ENCODE results near the gene TBXT. TPM values are rescaled to one million over a fixed set of nuclear protein-coding genes. Genes with fewer than 3 reads are reported as not detected.

TBXT gene
- total RNA-seq, 1 donor = not detected

DNA sequence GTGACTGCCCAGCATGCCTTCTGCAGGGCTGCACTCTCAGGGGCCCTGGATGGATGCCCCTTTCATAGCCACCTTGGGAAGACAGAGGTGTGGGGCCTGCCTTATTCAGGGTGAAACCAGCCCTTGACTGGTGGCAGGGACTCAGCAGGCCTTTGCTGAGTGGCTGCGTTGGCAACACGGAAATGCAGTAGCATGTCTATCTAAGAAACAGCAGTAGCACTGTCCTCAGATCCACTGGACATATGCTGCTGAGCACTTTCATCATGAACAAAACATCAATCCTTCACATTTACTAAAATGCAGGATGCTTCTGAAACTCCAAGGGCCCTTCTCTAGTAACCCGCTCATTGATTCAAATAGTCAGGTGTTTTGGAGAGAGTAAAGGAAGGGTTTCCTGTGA is 4.9 kb upstream of the TBXT start:
- TF ChIP-seq, protein P1, sequence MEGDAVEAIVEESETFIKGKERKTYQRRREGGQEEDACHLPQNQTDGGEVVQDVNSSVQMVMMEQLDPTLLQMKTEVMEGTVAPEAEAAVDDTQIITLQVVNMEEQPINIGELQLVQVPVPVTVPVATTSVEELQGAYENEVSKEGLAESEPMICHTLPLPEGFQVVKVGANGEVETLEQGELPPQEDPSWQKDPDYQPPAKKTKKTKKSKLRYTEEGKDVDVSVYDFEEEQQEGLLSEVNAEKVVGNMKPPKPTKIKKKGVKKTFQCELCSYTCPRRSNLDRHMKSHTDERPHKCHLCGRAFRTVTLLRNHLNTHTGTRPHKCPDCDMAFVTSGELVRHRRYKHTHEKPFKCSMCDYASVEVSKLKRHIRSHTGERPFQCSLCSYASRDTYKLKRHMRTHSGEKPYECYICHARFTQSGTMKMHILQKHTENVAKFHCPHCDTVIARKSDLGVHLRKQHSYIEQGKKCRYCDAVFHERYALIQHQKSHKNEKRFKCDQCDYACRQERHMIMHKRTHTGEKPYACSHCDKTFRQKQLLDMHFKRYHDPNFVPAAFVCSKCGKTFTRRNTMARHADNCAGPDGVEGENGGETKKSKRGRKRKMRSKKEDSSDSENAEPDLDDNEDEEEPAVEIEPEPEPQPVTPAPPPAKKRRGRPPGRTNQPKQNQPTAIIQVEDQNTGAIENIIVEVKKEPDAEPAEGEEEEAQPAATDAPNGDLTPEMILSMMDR (IDR thresholded peaks at IDR 0.05; ENCODE audit: insufficient read depth, low read depth, low read length) = no peak
- H3K4me3 ChIP-seq (ENCODE audit: low read depth, low read length) = no peak overlapping the region
- no peak for DNase-seq (ENCODE audit: low read depth)

DNA sequence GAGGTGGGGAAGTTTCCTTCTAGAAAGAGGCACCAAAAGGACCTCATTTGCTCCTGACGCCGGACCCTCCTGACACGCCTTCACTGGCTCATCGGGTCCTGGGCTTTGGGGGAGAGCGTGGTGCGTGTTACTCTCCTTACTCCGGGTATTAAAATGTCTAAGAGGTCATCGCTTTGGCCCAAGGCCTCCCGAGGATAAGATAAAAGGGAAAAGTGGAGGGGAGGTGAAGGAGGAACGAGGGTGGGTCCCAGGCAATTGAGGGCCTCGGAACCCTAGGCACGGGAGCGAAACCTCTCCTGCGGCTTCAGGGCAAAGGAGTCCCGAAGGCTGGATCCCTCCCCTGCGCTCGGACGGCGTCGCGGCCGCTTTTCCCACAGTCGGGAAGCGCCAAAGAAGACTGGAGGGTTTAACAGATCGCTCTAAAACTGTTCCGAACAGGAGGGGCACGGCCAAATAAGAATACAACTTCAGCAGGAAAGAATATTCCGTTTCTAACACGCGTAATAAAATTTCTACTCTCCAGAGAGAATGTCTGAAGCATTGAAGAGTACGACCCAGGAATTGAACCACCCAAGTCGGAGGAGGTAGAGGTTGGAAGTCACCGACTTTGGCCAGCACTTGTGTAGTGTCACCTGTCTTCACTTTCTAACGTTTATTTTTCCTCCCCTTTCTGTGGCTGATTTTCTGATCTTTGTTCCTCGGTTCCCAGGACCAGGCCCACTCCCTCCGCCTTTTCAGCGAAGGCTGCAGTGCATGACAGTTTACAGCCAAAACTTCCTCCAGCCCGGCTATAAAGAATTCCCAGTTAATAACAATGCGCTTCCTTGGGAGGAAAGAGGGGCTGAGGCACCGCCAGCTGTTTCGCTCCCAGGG is 2.1 kb upstream of the TBXT start:
- TF ChIP-seq, protein P1 (IDR thresholded peaks at IDR 0.05; ENCODE audit: insufficient read depth, low read depth, low read length) = no peak
- DNase-seq (ENCODE audit: low read depth) = no peak

DNA sequence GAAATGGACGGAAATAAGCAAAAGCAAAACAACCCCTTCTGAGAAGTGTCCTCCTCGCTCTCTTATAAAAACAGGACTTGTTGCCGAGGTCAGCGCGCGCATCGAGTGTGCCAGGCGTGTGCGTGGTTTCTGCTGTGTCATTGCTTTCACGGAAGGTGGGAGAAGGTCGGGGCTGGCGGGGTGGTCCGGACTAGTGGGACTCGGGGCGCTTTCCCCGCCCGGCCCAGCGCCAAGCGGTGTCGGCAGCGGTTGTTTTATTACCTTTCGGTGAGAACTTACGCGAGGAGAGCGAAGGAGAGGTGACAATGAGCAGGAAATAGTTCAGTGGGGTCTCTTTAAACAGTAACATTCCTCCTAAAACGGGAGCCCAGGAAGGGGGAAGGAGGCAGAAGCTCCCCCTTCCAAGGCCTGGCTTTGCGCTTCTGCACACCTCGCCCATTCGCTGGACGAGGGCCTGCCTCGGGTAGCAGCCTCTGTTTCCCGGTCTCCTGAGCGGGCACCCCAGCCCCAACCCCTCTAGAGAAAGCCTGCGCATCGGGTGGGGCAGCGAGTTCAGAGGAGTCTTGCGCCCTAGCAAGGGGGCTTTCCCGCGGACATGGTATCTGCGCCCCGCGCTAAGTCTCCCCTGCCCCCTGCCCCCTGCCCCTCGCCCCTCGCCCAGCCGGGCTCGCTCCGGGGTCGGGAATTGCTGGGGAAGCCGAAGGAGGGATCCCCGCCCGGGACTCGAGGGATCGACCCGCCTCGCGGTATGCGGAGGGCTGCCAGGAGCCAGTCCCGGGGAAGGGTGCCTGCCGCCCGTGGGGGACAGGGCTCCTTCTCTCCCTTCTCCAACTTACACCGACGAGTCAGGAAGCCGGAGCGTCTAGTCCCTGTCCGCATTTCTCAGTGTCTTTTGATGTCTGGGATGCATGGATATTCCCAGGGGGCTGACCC is 1.2 kb upstream of the TBXT start:
- TF ChIP-seq, protein P1 (IDR thresholded peaks at IDR 0.05; ENCODE audit: insufficient read depth, low read depth, low read length) = no peak

More for the DNA sequence above, 2.1 kb upstream of the TBXT start:
- H3K4me3 ChIP-seq (ENCODE audit: low read depth, low read length) = no peak overlapping the region

DNA sequence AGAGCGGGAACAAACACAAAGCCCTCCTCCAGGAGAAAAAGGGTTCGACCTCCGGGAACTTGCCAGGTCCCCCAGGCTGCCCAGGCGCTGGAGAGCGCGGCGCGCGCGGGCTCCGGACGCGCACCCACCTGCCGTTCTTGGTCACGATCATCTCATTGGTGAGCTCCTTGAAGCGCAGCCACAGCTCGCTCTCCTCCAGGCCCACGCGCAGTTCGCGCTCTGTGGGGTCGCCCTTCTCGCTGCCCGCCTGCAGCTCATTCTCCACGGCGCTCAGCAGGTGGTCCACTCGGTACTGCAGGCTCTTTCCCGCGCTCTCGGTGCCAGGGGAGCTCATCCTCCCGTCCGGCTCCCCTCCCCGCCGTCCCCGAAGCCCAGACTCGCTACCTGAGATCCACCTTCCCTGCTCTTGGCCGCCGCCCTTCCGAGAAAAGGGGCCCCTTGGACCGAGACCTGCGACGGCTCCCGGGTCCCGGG is 356 bp downstream of the TBXT start:
- H3K4me3 ChIP-seq (ENCODE audit: low read depth, low read length) = no peak overlapping the region
- DNase-seq (ENCODE audit: low read depth) = no peak
- TF ChIP-seq, protein P1 (IDR thresholded peaks at IDR 0.05; ENCODE audit: insufficient read depth, low read depth, low read length) = no peak

More for the DNA sequence above, 1.2 kb upstream of the TBXT start:
- DNase-seq (ENCODE audit: low read depth) = no peak
- no peak overlapping the region for H3K4me3 ChIP-seq (ENCODE audit: low read depth, low read length)

DNA sequence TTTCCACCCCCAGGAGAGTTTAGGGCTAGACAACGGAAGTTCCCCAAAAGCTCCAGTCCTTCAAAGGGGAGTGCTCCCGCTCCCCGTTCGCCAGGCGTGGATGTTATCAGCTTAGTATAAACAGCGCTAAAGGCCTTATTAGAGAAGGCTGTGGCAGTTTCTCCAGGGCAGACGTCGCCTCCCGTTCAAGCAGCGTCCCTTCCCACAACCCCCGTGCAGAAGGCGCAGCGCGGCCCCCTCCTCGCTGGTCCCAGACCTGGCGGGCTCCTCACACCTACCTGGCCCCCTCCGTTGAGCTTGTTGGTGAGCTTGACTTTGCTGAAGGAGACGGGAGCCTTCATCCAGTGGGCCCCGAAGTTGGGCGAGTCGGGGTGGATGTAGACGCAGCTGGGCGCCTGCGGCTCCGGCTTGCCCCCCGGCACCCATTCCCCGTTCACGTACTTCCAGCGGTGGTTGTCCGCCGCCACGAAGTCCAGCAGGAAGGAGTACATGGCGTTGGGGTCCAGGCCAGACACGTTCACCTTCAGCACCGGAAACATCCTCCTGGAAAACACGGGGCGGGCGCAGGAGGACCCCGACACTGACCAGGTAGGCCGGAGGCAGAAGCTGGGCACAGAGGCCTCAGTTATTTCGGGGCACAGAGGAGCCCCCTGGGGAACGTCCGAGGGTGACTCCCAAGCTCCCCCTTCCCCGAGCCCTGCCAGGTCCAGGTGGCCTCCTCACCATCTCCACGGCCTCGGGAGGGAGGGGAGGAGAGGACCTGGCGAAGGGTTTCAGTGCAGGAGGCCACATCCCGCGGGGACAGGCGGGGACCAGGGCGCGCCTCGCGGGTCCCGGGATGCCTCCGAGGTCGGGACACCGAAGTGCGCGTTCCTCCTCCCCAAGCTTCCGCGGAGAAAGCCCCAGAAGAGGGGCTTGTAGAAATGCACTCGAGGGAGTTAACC is 1.1 kb downstream of the TBXT start:
- TF ChIP-seq, protein P1 (IDR thresholded peaks at IDR 0.05; ENCODE audit: insufficient read depth, low read depth, low read length) = no peak
- H3K4me3 ChIP-seq (ENCODE audit: low read depth, low read length) = no peak overlapping the region
- no peak for DNase-seq (ENCODE audit: low read depth)
